Putamen (tissue), 1 donor: ENCODE results near the gene GYPA.
A peak's percentile ranks its signal among the peaks of the same experiment; 100 is the strongest.
"Not testable (repeated sequence)": the region's sequence is repeated elsewhere in the genome, so short reads cannot be mapped to it uniquely, and the experiment has no call there.

Experiments used
- DNase-seq: peaks from one replicate; pipeline ENCODE4 v3.0.0-alpha.2; 2016; ENCODE audit warnings: low spot score

GYPA gene

GRCh38 chr4:144140594-144141295, at the start of gene GYPA:
Gene GYPA, minus strand, starts transcription at chr4:144140718. Its CDS starts 83 bp downstream, at chr4:144140635.
- not testable (repeated sequence) for DNase-seq

- no peak for DNase-seq
Observed at GRCh38 chr4:144190009-144190408, 49.5 kb upstream of the GYPA start.

- no peak for DNase-seq
Observed at GRCh38 chr4:144189121-144189520, 48.6 kb upstream of the GYPA start.

GRCh38 chr4:144185086-144185485, 44.6 kb upstream of the GYPA start:
- no peak for DNase-seq

- DNase-seq: no peak
Observed at GRCh38 chr4:144183165-144183564, 42.6 kb upstream of the GYPA start.

GRCh38 chr4:144181391-144181790, 40.9 kb upstream of the GYPA start:
- no peak for DNase-seq

- no peak for DNase-seq
Observed at GRCh38 chr4:144179152-144179739, 38.7 kb upstream of the GYPA start.

- DNase-seq: no peak
Observed at GRCh38 chr4:144178414-144178813, 37.9 kb upstream of the GYPA start.

- no peak for DNase-seq
Observed at GRCh38 chr4:144176476-144176875, 36.0 kb upstream of the GYPA start.

GRCh38 chr4:144174401-144175067, 34.0 kb upstream of the GYPA start:
- DNase-seq: peak; percentile 47

GRCh38 chr4:144171697-144172096, 31.2 kb upstream of the GYPA start:
- no peak for DNase-seq

- no peak for DNase-seq
Observed at GRCh38 chr4:144169211-144169610, 28.7 kb upstream of the GYPA start.

- no peak for DNase-seq
Observed at GRCh38 chr4:144154044-144154443, 13.5 kb upstream of the GYPA start.

- DNase-seq: not testable (repeated sequence)
Observed at GRCh38 chr4:144142690-144143326, 2.3 kb upstream of the GYPA start.

- no peak for DNase-seq
Observed at GRCh38 chr4:144141493-144141892, 975 bp upstream of the GYPA start.

- DNase-seq: not testable (repeated sequence)
Observed at GRCh38 chr4:144139991-144140390, 527 bp downstream of the GYPA start.

GRCh38 chr4:144139547-144139946, 971 bp downstream of the GYPA start:
- not testable (repeated sequence) for DNase-seq

- DNase-seq: not testable (repeated sequence)
Observed at GRCh38 chr4:144138239-144138638, 2.3 kb downstream of the GYPA start.

- not testable (repeated sequence) for DNase-seq
Observed at GRCh38 chr4:144137137-144137931, 3.2 kb downstream of the GYPA start.

- not testable (repeated sequence) for DNase-seq
Observed at GRCh38 chr4:144136189-144136588, 4.3 kb downstream of the GYPA start.

- DNase-seq: not testable (repeated sequence)
Observed at GRCh38 chr4:144130167-144130566, 10.4 kb downstream of the GYPA start.
